Lower leg skin (tissue), 3 donors: Measurements from ENCODE around the gene DSCAML1.

ENCODE experiments used
- POLR2A ChIP-seq, 2 donors: fragments of 450-650 bp; IDR thresholded peaks; one replicate each; pipeline ENCODE4 v1.6.1; 2016 to 2017; ENCODE audit warnings: antibody characterized with exemption in 2 of 2, mild to moderate bottlenecking in 1 of 2, moderate library complexity in 1 of 2
- TF ChIP-seq, protein P1 (sequence below), 3 donors: fragments of 450-650 bp; IDR thresholded peaks; one replicate each; pipeline ENCODE4 v1.5.1; 2016; ENCODE audit warnings: antibody characterized with exemption in 3 of 3, mild to moderate bottlenecking in 3 of 3, moderate library complexity in 2 of 3

DNA sequence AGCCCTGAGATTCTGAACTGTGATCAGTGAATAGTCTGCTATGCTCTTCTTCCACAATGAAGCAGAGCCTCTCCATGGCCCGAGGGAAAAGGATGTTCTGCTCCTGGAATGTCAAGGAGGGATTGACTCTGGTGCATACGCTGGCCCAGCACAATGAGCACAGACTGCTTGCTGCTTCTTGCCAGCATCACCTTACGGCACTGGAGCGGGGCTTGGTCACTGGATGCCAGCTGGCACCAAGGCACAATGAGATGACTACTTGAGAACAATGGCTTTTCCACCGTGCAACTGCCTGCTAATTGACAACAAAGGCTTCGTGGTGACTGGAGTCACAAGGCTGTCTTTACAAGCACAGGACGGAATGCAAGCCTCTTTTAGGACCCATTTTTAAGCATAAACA is 139.2 kb downstream of the DSCAML1 start:
- TF ChIP-seq, protein P1, sequence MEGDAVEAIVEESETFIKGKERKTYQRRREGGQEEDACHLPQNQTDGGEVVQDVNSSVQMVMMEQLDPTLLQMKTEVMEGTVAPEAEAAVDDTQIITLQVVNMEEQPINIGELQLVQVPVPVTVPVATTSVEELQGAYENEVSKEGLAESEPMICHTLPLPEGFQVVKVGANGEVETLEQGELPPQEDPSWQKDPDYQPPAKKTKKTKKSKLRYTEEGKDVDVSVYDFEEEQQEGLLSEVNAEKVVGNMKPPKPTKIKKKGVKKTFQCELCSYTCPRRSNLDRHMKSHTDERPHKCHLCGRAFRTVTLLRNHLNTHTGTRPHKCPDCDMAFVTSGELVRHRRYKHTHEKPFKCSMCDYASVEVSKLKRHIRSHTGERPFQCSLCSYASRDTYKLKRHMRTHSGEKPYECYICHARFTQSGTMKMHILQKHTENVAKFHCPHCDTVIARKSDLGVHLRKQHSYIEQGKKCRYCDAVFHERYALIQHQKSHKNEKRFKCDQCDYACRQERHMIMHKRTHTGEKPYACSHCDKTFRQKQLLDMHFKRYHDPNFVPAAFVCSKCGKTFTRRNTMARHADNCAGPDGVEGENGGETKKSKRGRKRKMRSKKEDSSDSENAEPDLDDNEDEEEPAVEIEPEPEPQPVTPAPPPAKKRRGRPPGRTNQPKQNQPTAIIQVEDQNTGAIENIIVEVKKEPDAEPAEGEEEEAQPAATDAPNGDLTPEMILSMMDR (IDR thresholded peaks at IDR 0.05): no peak
- no peak for TF ChIP-seq POLR2A (IDR thresholded peaks at IDR 0.05)
